Measurements from ENCODE around the gene SETD1A.

GRCh38 chr16:31010585-31011325 lies 53.2 kb downstream of the SETD1A start, which contains the start of gene STX1B:
- TF ChIP-seq CTCF (conservative IDR thresholded peaks at IDR 0.05 in 1 of 2, IDR thresholded peaks at IDR 0.05 in 1 of 2; ENCODE audit: extremely low read depth in 1 of 2, insufficient read depth in 1 of 2, low read depth in 1 of 2, low read length in 2 of 2), result no peak
- TF ChIP-seq EZH2 (IDR thresholded peaks at IDR 0.05; ENCODE audit: borderline replicate concordance, low read length), result no peak

Measured in mammary epithelial cell (primary cell).